K562 (cell line): ENCODE measurements around the gene ZBTB47. TPM values are rescaled to one million over a fixed set of nuclear protein-coding genes. Genes with fewer than 3 reads are reported as not detected.

Experiments used
- C11orf30 ChIP-seq: fragments of 450-650 bp; IDR thresholded peaks from 2 replicates; pipeline ENCODE4 v1.6.1; 2016; ENCODE audit warnings: low read depth, mild to moderate bottlenecking
- DPF2 ChIP-seq: fragments of 450-650 bp; IDR thresholded peaks from 2 replicates; pipeline ENCODE4 v1.6.1; 2016
- MAZ ChIP-seq, 2 experiments: fragments of 450-650 bp in 1 of 2; sonication (generic) in 1 of 2; formaldehyde crosslinking; IDR thresholded peaks in 1 of 2; conservative IDR thresholded peaks in 1 of 2; 2 replicates each; pipeline versions ENCODE4 v1.4.0 to v1.5.0; 2020; ENCODE audit warnings: mild to moderate bottlenecking in 1 of 2, missing genetic modification reagents in 1 of 2
- MEF2A ChIP-seq: IDR thresholded peaks from 2 replicates; pipeline ENCODE4 v1.6.1; 2011; ENCODE audit warnings: low read depth, mild to moderate bottlenecking, low read length, moderate library complexity; ENCODE audit not compliant: control insufficient read depth
- NELFE ChIP-seq: IDR thresholded peaks from 2 replicates; pipeline ENCODE4 v1.6.1; 2011; ENCODE audit warnings: mild to moderate bottlenecking; ENCODE audit not compliant: insufficient read depth, insufficient read length
- NFE2L1 ChIP-seq: fragments of 450-650 bp; IDR thresholded peaks from 2 replicates; pipeline ENCODE4 v1.6.1; 2016; ENCODE audit warnings: missing genetic modification characterization, low read depth, mild to moderate bottlenecking, missing compliant biosample characterization, moderate library complexity, borderline replicate concordance
- NFIC ChIP-seq: fragments of 450-650 bp; IDR thresholded peaks from 2 replicates; pipeline ENCODE4 v1.6.1; 2017; ENCODE audit warnings: mild to moderate bottlenecking, inconsistent platforms
- NR2C1 ChIP-seq, 2 experiments: fragments of 450-650 bp; IDR thresholded peaks; 2 replicates each; pipeline ENCODE4 v1.6.1; 2017; ENCODE audit warnings: mild to moderate bottlenecking in 2 of 2, antibody characterized with exemption in 1 of 2, inconsistent platforms in 1 of 2, missing compliant biosample characterization in 1 of 2, missing genetic modification characterization in 1 of 2
- NR3C1 ChIP-seq: sonication (generic); formaldehyde crosslinking; IDR thresholded peaks from 2 replicates; pipeline ENCODE4 v1.8.1; 2022; ENCODE audit warnings: missing genetic modification reagents
- POLR3G ChIP-seq: IDR thresholded peaks from 2 replicates; pipeline ENCODE4 v1.6.1; 2011; ENCODE audit not compliant: insufficient read length, insufficient replicate concordance; ENCODE audit errors: extremely low read depth
- PURB ChIP-seq: sonication (generic); formaldehyde crosslinking; IDR thresholded peaks from 2 replicates; pipeline ENCODE4 v1.9.0; 2021; ENCODE audit warnings: low read depth, mild to moderate bottlenecking, missing genetic modification reagents
- STAG1 ChIP-seq: sonication (generic); formaldehyde crosslinking; IDR thresholded peaks from 2 replicates; pipeline ENCODE4 v1.5.0; 2020; ENCODE audit warnings: missing genetic modification reagents, borderline replicate concordance
- XRCC5 ChIP-seq: fragments of 200-400 bp; formaldehyde crosslinking; IDR thresholded peaks from 2 replicates; pipeline ENCODE4 v1.6.1; 2017; ENCODE audit warnings: low read depth, mild to moderate bottlenecking, low read length
- ZBTB7A ChIP-seq: IDR thresholded peaks from 2 replicates; pipeline ENCODE4 v1.6.1; 2011; ENCODE audit warnings: low read depth, mild to moderate bottlenecking, low read length, moderate library complexity, borderline replicate concordance; ENCODE audit not compliant: control insufficient read depth
- ZNF77 ChIP-seq: fragments of 250-450 bp; sonication (Bioruptor Pico); IDR thresholded peaks from 2 replicates; pipeline ENCODE4 v1.5.0; 2020
- ZZZ3 ChIP-seq: fragments of 450-650 bp; IDR thresholded peaks from 2 replicates; pipeline ENCODE4 v1.6.1; 2016; ENCODE audit warnings: antibody characterized with exemption, mild to moderate bottlenecking, moderate library complexity
- polyA plus RNA-seq, 8 experiments: library from polyadenylated mRNA; depleted of rRNA in 4 of 8; stranded (reverse) in 5 of 8; unstranded in 3 of 8; fragments of >200 nt; fragmentation: Nextera tagmentation in 2 of 8; fragmentation: Illumina TruSeq in 1 of 8; extraction: Ambion mirVana in 2 of 8; extraction: Trizol in 1 of 8; gene quantifications; 2 replicates each; pipeline versions ENCODE4 v1.2.1 to v1.2.3, GENCODE V29; 2011 to 2014; ENCODE audit warnings: inconsistent platforms in 1 of 8, missing spikeins in 1 of 8
- total RNA-seq, 7 experiments: library from RNA; depleted of rRNA in 6 of 7; stranded (reverse); fragments of >200 nt in 6 of 7; fragmentation: Illumina TruSeq in 2 of 7; extraction: Trizol in 2 of 7; gene quantifications; 2 replicates each; pipeline versions ENCODE4 v1.2.1 to v1.2.3, GENCODE V29; 2011 to 2021; ENCODE audit warnings: low replicate concordance in 1 of 7
- TF ChIP-seq, protein P1 (sequence below): sonication (generic); formaldehyde crosslinking; IDR thresholded peaks from 2 replicates; pipeline ENCODE4 v1.4.0; 2020; ENCODE audit warnings: mild to moderate bottlenecking, missing genetic modification reagents
- TF ChIP-seq, protein P2 (sequence below): sonication (generic); formaldehyde crosslinking; IDR thresholded peaks from 2 replicates; pipeline ENCODE4 v1.8.0; 2022; ENCODE audit warnings: mild to moderate bottlenecking, missing genetic modification reagents
- TF ChIP-seq, protein P3 (sequence below), 2 experiments: IDR thresholded peaks; 2 replicates each; pipeline ENCODE4 v1.6.1; 2012; ENCODE audit warnings: improper control_type of control experiment in 2 of 2, low read depth in 2 of 2, low read length in 2 of 2, borderline replicate concordance in 1 of 2
- TF ChIP-seq, protein P4 (sequence below): fragments of 250-450 bp; sonication (Bioruptor Pico); IDR thresholded peaks from 2 replicates; pipeline ENCODE4 v1.4.0; 2020; ENCODE audit warnings: mild to moderate bottlenecking

Gene ZBTB47
- total and polyA plus RNA-seq, 9 of the 15 experiments (the other 6 are each of a cell fraction or from before 2014, with no cell fraction given) = 0.11 to 4.6 (median 1.7) TPM; not detected in 1

DNA sequence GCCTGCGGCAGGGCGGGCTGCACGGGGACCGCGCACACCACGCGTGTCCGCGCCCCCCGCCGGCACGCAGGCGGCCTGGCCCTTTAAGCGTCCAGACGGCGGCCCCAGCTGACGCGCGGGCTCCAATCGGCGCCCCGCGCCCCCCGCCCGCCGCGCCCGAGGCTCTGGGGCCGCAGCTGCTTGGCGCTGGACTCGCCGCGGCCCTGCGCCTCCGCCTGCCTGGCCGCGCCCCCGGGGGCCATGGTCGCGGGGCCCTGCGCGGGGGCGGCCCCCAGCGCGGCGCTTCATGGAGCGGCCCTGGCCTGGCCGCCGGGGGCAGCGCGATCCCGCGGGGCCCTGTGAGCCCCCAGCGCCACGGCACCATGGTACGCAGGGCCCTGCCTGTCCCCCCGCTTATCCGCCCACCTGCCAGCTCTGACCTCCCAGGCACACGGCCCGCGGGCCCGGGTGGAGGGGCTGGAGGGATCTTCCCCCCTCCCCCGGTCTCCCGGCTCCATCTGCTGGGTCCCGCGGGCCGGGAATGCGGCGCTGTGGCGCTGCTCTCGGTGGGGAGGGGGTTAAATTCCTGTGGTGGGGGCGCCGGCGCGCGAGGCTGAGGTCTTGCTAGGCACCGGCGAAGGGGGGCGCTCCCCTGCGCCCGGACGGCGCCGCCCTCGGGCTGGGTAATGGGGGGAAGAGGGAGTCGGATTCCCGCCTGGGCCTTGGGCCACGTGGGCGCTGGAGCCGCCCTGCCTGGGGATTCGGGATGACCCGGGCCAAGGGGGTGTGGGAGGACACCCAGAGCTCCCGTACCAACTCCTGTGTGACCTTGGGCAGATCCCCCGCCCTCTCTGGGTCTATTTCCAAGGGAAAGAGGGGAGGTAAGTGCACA, 1.1 kb downstream of the ZBTB47 start (continued):
- TF ChIP-seq MEF2A (no peak), XRCC5 (0 out of 2 replicates have a peak, but pooled peaks have one; percentile 28), NFIC (no peak), STAG1 (CRISPR knock-in tag) (0 out of 2 replicates have a peak, but pooled peaks have one; percentile 14), PURB (CRISPR knock-in tag) (no peak), NR3C1 (CRISPR knock-in tag) (peak; percentile 37; the same call in 1 of the 2 replicates), NR2C1 (IDR thresholded peaks at IDR 0.05) (no peak), NR2C1 (tag; IDR thresholded peaks at IDR 0.05) (0 out of 2 replicates have a peak, but pooled peaks have one; percentile 23), ZBTB7A (peak; percentile 90; the same call in 1 of the 2 replicates), NFE2L1 (no peak), DPF2 (peak; percentile 11; the same call in 1 of the 2 replicates), NELFE (no peak), C11orf30 (no peak), MAZ (CRISPR knock-in tag; conservative IDR thresholded peaks at IDR 0.05 in 1 of 2, IDR thresholded peaks at IDR 0.05 in 1 of 2) (peak; percentile 95 to 97), ZNF77 (CRISPR knock-in tag) (no peak), ZZZ3 (no peak), POLR3G (no peak)
- TF ChIP-seq, protein P1, sequence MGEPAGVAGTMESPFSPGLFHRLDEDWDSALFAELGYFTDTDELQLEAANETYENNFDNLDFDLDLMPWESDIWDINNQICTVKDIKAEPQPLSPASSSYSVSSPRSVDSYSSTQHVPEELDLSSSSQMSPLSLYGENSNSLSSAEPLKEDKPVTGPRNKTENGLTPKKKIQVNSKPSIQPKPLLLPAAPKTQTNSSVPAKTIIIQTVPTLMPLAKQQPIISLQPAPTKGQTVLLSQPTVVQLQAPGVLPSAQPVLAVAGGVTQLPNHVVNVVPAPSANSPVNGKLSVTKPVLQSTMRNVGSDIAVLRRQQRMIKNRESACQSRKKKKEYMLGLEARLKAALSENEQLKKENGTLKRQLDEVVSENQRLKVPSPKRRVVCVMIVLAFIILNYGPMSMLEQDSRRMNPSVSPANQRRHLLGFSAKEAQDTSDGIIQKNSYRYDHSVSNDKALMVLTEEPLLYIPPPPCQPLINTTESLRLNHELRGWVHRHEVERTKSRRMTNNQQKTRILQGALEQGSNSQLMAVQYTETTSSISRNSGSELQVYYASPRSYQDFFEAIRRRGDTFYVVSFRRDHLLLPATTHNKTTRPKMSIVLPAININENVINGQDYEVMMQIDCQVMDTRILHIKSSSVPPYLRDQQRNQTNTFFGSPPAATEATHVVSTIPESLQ = no peak; the same call in 1 of the 2 replicates
- TF ChIP-seq, protein P2, sequence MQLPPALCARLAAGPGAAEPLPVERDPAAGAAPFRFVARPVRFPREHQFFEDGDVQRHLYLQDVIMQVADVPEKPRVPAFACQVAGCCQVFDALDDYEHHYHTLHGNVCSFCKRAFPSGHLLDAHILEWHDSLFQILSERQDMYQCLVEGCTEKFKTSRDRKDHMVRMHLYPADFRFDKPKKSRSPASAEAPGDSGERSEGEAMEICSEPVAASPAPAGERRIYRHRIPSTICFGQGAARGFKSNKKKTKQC (CRISPR knock-in tag) = peak; percentile 58; the same call in 1 of the 2 replicates
- TF ChIP-seq, protein P3, sequence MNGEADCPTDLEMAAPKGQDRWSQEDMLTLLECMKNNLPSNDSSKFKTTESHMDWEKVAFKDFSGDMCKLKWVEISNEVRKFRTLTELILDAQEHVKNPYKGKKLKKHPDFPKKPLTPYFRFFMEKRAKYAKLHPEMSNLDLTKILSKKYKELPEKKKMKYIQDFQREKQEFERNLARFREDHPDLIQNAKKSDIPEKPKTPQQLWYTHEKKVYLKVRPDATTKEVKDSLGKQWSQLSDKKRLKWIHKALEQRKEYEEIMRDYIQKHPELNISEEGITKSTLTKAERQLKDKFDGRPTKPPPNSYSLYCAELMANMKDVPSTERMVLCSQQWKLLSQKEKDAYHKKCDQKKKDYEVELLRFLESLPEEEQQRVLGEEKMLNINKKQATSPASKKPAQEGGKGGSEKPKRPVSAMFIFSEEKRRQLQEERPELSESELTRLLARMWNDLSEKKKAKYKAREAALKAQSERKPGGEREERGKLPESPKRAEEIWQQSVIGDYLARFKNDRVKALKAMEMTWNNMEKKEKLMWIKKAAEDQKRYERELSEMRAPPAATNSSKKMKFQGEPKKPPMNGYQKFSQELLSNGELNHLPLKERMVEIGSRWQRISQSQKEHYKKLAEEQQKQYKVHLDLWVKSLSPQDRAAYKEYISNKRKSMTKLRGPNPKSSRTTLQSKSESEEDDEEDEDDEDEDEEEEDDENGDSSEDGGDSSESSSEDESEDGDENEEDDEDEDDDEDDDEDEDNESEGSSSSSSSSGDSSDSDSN (IDR thresholded peaks at IDR 0.05; ENCODE audit: borderline replicate concordance in 1 of 2, low read depth in 2 of 2, low read length in 2 of 2) = no peak
- TF ChIP-seq, protein P4, sequence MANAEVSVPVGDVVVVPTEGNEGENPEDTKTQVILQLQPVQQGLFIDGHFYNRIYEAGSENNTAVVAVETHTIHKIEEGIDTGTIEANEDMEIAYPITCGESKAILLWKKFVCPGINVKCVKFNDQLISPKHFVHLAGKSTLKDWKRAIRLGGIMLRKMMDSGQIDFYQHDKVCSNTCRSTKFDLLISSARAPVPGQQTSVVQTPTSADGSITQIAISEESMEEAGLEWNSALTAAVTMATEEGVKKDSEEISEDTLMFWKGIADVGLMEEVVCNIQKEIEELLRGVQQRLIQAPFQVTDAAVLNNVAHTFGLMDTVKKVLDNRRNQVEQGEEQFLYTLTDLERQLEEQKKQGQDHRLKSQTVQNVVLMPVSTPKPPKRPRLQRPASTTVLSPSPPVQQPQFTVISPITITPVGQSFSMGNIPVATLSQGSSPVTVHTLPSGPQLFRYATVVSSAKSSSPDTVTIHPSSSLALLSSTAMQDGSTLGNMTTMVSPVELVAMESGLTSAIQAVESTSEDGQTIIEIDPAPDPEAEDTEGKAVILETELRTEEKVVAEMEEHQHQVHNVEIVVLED (CRISPR knock-in tag) = no peak
